Hematopoietic multipotent progenitor cell treated with erythropoietin and hydrocortisone succinate and interleukin-3 and kit ligand, for 8 days (in vitro differentiated cells): ENCODE results near the gene C1QA.
"Not testable (repeated sequence)": the region's sequence is repeated elsewhere in the genome, so short reads cannot be mapped to it uniquely, and the experiment has no call there.

Experiments
- DNase-seq: peaks from one replicate; pipeline ENCODE4 v3.0.0-alpha.2; 2015

The C1QA gene

GRCh38 chr1:22676151-22676550, 39.7 kb downstream of the C1QA start:
- not testable (repeated sequence) for DNase-seq

- DNase-seq = no peak
These were observed 40.6 kb downstream of the C1QA start for GRCh38 chr1:22676916-22677583.

- no peak for DNase-seq
These were observed 41.8 kb downstream of the C1QA start for GRCh38 chr1:22677931-22678896.

GRCh38 chr1:22680726-22681125, 44.3 kb downstream of the C1QA start:
- no peak for DNase-seq

- no peak for DNase-seq
These were observed 45.3 kb downstream of the C1QA start for GRCh38 chr1:22681556-22682276.

- no peak for DNase-seq
These were observed 47.1 kb downstream of the C1QA start for GRCh38 chr1:22683547-22683946.

- no peak for DNase-seq
These were observed 49.2 kb downstream of the C1QA start for GRCh38 chr1:22685591-22686059.

GRCh38 chr1:22687191-22687590, 50.8 kb downstream of the C1QA start:
- no peak for DNase-seq

- no peak for DNase-seq
These were observed 52.0 kb downstream of the C1QA start for GRCh38 chr1:22688466-22688865.
